ENCODE measurements around the gene AKAP12.
"Not testable (repeated sequence)": the region's sequence is repeated elsewhere in the genome, so short reads cannot be mapped to it uniquely, and the experiment has no call there.

Gene AKAP12

GRCh38 chr6:151352410-151353396 is 112.9 kb downstream of the AKAP12 start:
- H3K4me3 ChIP-seq (ENCODE audit: low read length) = no peak overlapping the region
- DNase-seq (ENCODE audit: low read depth) = no peak
- TF ChIP-seq, protein P1, sequence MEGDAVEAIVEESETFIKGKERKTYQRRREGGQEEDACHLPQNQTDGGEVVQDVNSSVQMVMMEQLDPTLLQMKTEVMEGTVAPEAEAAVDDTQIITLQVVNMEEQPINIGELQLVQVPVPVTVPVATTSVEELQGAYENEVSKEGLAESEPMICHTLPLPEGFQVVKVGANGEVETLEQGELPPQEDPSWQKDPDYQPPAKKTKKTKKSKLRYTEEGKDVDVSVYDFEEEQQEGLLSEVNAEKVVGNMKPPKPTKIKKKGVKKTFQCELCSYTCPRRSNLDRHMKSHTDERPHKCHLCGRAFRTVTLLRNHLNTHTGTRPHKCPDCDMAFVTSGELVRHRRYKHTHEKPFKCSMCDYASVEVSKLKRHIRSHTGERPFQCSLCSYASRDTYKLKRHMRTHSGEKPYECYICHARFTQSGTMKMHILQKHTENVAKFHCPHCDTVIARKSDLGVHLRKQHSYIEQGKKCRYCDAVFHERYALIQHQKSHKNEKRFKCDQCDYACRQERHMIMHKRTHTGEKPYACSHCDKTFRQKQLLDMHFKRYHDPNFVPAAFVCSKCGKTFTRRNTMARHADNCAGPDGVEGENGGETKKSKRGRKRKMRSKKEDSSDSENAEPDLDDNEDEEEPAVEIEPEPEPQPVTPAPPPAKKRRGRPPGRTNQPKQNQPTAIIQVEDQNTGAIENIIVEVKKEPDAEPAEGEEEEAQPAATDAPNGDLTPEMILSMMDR (conservative IDR thresholded peaks at IDR 0.05; ENCODE audit: low read depth, low read length) = no peak

GRCh38 chr6:151353795-151354194 is 114.0 kb downstream of the AKAP12 start:
- TF ChIP-seq, protein P1 (conservative IDR thresholded peaks at IDR 0.05; ENCODE audit: low read depth, low read length) = no peak
- DNase-seq (ENCODE audit: low read depth) = no peak
- no peak overlapping the region for H3K4me3 ChIP-seq (ENCODE audit: low read length)

DNA sequence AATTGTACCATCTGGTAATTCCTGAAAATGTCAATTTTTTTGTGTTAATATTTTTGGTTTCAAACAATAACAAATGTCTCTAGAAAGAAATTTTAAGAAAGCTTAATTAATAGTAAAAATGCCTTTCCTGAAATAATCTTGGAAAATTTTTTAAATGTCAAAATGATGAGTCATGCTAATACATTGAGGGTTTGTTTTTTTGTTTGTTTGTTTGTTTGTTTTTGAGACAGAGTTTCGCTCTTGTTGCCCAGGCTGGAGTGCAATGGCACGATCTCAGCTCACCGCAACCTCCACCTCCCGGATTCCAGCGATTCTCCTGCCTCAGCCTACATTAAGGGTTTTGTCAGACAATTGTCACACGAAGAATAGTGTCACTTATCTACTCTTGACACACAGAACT is 117.2 kb downstream of the AKAP12 start:
- DNase-seq (ENCODE audit: low read depth); H3K4me3 ChIP-seq (ENCODE audit: low read length): not testable (repeated sequence)

- H3K4me3 ChIP-seq (ENCODE audit: low read length) = no peak overlapping the region
- TF ChIP-seq, protein P1 (conservative IDR thresholded peaks at IDR 0.05; ENCODE audit: low read depth, low read length) = no peak
- no peak for DNase-seq (ENCODE audit: low read depth)
Observed at GRCh38 chr6:151357758-151358436, 118.1 kb downstream of the AKAP12 start.

- H3K4me3 ChIP-seq (ENCODE audit: low read length) = no peak overlapping the region
- DNase-seq (ENCODE audit: low read depth) = no peak
- TF ChIP-seq, protein P1 (conservative IDR thresholded peaks at IDR 0.05; ENCODE audit: low read depth, low read length) = no peak
Observed at GRCh38 chr6:151358475-151358874, 118.7 kb downstream of the AKAP12 start.

GRCh38 chr6:151359486-151359885 is 119.7 kb downstream of the AKAP12 start:
- TF ChIP-seq, protein P1 (conservative IDR thresholded peaks at IDR 0.05; ENCODE audit: low read depth, low read length) = no peak
- DNase-seq (ENCODE audit: low read depth) = no peak
- no peak overlapping the region for H3K4me3 ChIP-seq (ENCODE audit: low read length)

GRCh38 chr6:151365233-151365632 is 125.5 kb downstream of the AKAP12 start:
- DNase-seq (ENCODE audit: low read depth) = no peak
- no peak overlapping the region for H3K4me3 ChIP-seq (ENCODE audit: low read length)
- TF ChIP-seq, protein P1 (conservative IDR thresholded peaks at IDR 0.05; ENCODE audit: low read depth, low read length) = no peak

Measured in retinal pigment epithelial cell (primary cell).